NCI-H2029 (cell line): ENCODE data around the gene TTLL3.
A peak's percentile ranks its signal among the peaks of the same experiment; 100 is the strongest.
"Not testable (repeated sequence)": the region's sequence is repeated elsewhere in the genome, so short reads cannot be mapped to it uniquely, and the experiment has no call there.

Experiments
- DNase-seq: peaks from one replicate; lab custom pipeline; 2025; lab: John Stamatoyannopoulos, UW

TTLL3 gene

GRCh38 chr3:9843715-9844438 is 33.8 kb downstream of the TTLL3 start, which contains the start of gene RPUSD3:
Gene RPUSD3, minus strand, starts transcription at chr3:9844008. Its CDS starts 18 bp downstream, at chr3:9843990.
- DNase-seq: peak; percentile 92

GRCh38 chr3:9846231-9846630 is 36.2 kb downstream of the TTLL3 start:
- no peak for DNase-seq

- no peak for DNase-seq
Measured at GRCh38 chr3:9846931-9847488, 36.9 kb downstream of the TTLL3 start.

GRCh38 chr3:9847870-9848269 is 37.8 kb downstream of the TTLL3 start:
- DNase-seq: not testable (repeated sequence)

- DNase-seq: not testable (repeated sequence)
Measured at GRCh38 chr3:9848860-9849259, 38.8 kb downstream of the TTLL3 start.

- DNase-seq: not testable (repeated sequence)
Measured at GRCh38 chr3:9851383-9851782, 41.3 kb downstream of the TTLL3 start.

- DNase-seq: not testable (repeated sequence)
Measured at GRCh38 chr3:9851926-9852325, 41.9 kb downstream of the TTLL3 start.

- no peak for DNase-seq
Measured at GRCh38 chr3:9852528-9852927, 42.5 kb downstream of the TTLL3 start.

GRCh38 chr3:9854291-9854940 is 44.4 kb downstream of the TTLL3 start:
- DNase-seq: peak; percentile 49

GRCh38 chr3:9855594-9855993 is 45.5 kb downstream of the TTLL3 start:
- no peak for DNase-seq

- no peak for DNase-seq
Measured at GRCh38 chr3:9859530-9860025, 49.5 kb downstream of the TTLL3 start.

GRCh38 chr3:9861201-9861600 is 51.1 kb downstream of the TTLL3 start:
- DNase-seq: no peak

- DNase-seq: no peak
Measured at GRCh38 chr3:9861626-9862130, 51.6 kb downstream of the TTLL3 start.

- no peak for DNase-seq
Measured at GRCh38 chr3:9862391-9863057, 52.5 kb downstream of the TTLL3 start.

GRCh38 chr3:9863058-9863772 is 53.2 kb downstream of the TTLL3 start:
- no peak for DNase-seq

- peak; percentile 79 for DNase-seq
Measured at GRCh38 chr3:9864200-9864927, 54.3 kb downstream of the TTLL3 start.

GRCh38 chr3:9865125-9865637 is 55.1 kb downstream of the TTLL3 start:
- DNase-seq: not testable (repeated sequence)

- no peak for DNase-seq
Measured at GRCh38 chr3:9866639-9867038, 56.6 kb downstream of the TTLL3 start.

- no peak for DNase-seq
Measured at GRCh38 chr3:9867106-9867505, 57.0 kb downstream of the TTLL3 start.

GRCh38 chr3:9869955-9870354 is 59.9 kb downstream of the TTLL3 start:
- no peak for DNase-seq

GRCh38 chr3:9870978-9871377 is 60.9 kb downstream of the TTLL3 start:
- no peak for DNase-seq
